IMR-90 (cell line): ENCODE measurements around the gene FAF1.

ENCODE experiments used
- BHLHE40 ChIP-seq: fragments of 150-350 bp; IDR thresholded peaks from 2 replicates; pipeline ENCODE4 v1.6.1; 2016; ENCODE audit warnings: mild to moderate bottlenecking, low read depth, low read length
- CEBPB ChIP-seq: IDR thresholded peaks from 2 replicates; pipeline ENCODE4 v1.6.1; 2012; ENCODE audit warnings: low read depth, low read length, improper control_type of control experiment
- MXI1 ChIP-seq: IDR thresholded peaks from 2 replicates; pipeline ENCODE4 v1.6.1; 2012; ENCODE audit warnings: low read depth, mild to moderate bottlenecking, low read length, moderate library complexity, borderline replicate concordance
- NFE2L2 ChIP-seq: fragments of 150-350 bp; IDR thresholded peaks from 2 replicates; pipeline ENCODE4 v1.6.1; 2016; ENCODE audit warnings: low read depth, mild to moderate bottlenecking, low read length
- POLR2A ChIP-seq: IDR thresholded peaks from 2 replicates; pipeline ENCODE4 v1.6.1; 2012; ENCODE audit warnings: mild to moderate bottlenecking, low read depth, low read length
- RAD21 ChIP-seq: IDR thresholded peaks from 2 replicates; pipeline ENCODE4 v1.6.1; 2012; ENCODE audit warnings: low read length, improper control_type of control experiment
- TF ChIP-seq, protein P1 (sequence below): conservative IDR thresholded peaks from 2 replicates; pipeline ENCODE4 v1.5.1; 2012; ENCODE audit warnings: mild to moderate bottlenecking, low read depth, low read length, improper control_type of control experiment
- TF ChIP-seq, protein P2 (sequence below): fragments of 150-350 bp; IDR thresholded peaks from 2 replicates; pipeline ENCODE4 v1.6.1; 2017; ENCODE audit warnings: mild to moderate bottlenecking, antibody characterized with exemption, low read length, low read depth

DNA sequence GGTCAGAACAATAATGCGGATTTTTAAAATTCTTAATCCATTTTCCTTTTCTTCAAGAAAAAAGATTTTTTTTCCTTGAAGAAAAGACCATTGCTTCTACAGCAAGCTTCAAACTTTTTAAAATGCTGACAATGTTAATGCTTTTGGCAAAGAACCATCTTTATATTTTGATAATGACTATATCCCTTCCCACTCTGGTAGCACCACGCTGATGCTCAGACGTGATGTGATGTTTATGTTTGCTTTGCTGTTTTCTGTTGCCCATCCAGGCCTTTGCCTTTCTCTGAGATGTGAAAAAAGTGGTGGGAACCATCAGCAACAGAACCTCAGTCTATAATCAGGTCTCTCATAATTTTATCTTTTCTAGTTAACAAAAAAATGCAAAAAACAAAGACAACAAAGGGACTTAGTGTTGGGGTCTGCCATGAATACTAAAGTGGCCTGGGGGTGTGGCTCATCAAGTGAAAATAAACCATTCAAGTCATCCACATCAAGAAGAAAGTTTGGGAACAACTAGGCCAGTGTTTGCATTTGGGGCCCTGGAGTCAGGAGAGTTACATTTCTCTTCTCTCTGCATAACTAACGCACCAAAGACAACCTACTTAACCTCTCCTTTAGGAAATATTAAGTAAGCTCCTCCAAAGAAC lies 292.2 kb downstream of the FAF1 start:
- no peak for TF ChIP-seq POLR2A
- TF ChIP-seq, protein P1, sequence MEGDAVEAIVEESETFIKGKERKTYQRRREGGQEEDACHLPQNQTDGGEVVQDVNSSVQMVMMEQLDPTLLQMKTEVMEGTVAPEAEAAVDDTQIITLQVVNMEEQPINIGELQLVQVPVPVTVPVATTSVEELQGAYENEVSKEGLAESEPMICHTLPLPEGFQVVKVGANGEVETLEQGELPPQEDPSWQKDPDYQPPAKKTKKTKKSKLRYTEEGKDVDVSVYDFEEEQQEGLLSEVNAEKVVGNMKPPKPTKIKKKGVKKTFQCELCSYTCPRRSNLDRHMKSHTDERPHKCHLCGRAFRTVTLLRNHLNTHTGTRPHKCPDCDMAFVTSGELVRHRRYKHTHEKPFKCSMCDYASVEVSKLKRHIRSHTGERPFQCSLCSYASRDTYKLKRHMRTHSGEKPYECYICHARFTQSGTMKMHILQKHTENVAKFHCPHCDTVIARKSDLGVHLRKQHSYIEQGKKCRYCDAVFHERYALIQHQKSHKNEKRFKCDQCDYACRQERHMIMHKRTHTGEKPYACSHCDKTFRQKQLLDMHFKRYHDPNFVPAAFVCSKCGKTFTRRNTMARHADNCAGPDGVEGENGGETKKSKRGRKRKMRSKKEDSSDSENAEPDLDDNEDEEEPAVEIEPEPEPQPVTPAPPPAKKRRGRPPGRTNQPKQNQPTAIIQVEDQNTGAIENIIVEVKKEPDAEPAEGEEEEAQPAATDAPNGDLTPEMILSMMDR, result no peak
- TF ChIP-seq BHLHE40, result no peak
- TF ChIP-seq, protein P2, sequence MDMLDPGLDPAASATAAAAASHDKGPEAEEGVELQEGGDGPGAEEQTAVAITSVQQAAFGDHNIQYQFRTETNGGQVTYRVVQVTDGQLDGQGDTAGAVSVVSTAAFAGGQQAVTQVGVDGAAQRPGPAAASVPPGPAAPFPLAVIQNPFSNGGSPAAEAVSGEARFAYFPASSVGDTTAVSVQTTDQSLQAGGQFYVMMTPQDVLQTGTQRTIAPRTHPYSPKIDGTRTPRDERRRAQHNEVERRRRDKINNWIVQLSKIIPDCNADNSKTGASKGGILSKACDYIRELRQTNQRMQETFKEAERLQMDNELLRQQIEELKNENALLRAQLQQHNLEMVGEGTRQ, result no peak
- TF ChIP-seq NFE2L2, result no peak
- TF ChIP-seq CEBPB, result no peak
- TF ChIP-seq RAD21, result no peak
- no peak for TF ChIP-seq MXI1
